Measurements from ENCODE around the gene MBNL3.

MBNL3 gene

DNA sequence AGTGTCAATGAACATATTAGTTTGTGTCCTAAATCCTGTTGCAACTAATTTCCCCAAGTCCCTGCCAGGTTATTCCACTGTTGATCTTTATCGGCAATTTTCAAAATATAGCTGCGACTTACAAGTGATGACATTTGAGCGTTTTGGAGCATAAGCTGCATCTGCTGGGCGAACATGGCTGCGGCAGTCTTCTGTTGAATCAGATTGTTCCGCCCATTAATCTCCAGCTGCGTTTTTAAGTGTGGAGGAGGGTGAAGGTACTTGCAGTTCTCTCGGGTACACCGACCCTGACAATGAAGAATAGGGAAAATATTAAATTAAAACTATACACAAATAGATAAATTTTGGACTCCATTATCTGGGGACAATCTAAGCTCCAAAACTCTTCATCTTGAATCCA lies 82.7 kb downstream of the MBNL3 start:
- TF ChIP-seq, protein P1, sequence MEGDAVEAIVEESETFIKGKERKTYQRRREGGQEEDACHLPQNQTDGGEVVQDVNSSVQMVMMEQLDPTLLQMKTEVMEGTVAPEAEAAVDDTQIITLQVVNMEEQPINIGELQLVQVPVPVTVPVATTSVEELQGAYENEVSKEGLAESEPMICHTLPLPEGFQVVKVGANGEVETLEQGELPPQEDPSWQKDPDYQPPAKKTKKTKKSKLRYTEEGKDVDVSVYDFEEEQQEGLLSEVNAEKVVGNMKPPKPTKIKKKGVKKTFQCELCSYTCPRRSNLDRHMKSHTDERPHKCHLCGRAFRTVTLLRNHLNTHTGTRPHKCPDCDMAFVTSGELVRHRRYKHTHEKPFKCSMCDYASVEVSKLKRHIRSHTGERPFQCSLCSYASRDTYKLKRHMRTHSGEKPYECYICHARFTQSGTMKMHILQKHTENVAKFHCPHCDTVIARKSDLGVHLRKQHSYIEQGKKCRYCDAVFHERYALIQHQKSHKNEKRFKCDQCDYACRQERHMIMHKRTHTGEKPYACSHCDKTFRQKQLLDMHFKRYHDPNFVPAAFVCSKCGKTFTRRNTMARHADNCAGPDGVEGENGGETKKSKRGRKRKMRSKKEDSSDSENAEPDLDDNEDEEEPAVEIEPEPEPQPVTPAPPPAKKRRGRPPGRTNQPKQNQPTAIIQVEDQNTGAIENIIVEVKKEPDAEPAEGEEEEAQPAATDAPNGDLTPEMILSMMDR (conservative IDR thresholded peaks at IDR 0.05; ENCODE audit: control insufficient read depth, insufficient read depth, low read depth, low read length) = no peak
- no peak overlapping the region for H3K4me3 ChIP-seq (ENCODE audit: control insufficient read depth, low read depth, low read length)
- DNase-seq (ENCODE audit: low read depth) = no peak

DNA sequence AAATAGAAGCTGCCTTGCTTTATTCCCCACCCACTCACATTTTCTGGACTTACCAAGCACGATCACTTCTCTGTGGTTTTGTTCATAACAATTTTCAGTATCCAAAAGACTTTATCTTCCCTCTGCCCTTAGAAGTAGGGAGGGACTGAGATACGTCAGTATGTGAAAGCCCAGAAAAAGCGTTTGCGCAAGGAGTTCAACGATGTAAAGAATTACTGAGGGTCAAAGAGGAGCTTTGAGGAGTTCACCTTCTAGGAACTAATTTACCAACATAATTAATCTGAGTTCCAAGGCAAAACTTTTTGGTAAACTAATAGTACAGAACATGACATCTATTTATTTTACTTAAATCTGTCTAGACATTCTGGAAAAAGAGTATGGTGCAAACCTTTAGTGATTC lies 84.6 kb downstream of the MBNL3 start:
- TF ChIP-seq, protein P1 (conservative IDR thresholded peaks at IDR 0.05; ENCODE audit: control insufficient read depth, insufficient read depth, low read depth, low read length) = no peak
- no peak for DNase-seq (ENCODE audit: low read depth)
- H3K4me3 ChIP-seq (ENCODE audit: control insufficient read depth, low read depth, low read length) = no peak overlapping the region

- TF ChIP-seq, protein P1 (conservative IDR thresholded peaks at IDR 0.05; ENCODE audit: control insufficient read depth, insufficient read depth, low read depth, low read length) = no peak
- DNase-seq (ENCODE audit: low read depth) = no peak
- H3K4me3 ChIP-seq (ENCODE audit: control insufficient read depth, low read depth, low read length) = no peak overlapping the region
Observed at GRCh38 chrX:132401935-132402334, 86.9 kb downstream of the MBNL3 start.

- DNase-seq (ENCODE audit: low read depth) = no peak
- no peak overlapping the region for H3K4me3 ChIP-seq (ENCODE audit: control insufficient read depth, low read depth, low read length)
- TF ChIP-seq, protein P1 (conservative IDR thresholded peaks at IDR 0.05; ENCODE audit: control insufficient read depth, insufficient read depth, low read depth, low read length) = no peak
Observed at GRCh38 chrX:132400706-132401105, 88.1 kb downstream of the MBNL3 start.

GRCh38 chrX:132395645-132396044 lies 93.2 kb downstream of the MBNL3 start:
- no peak for DNase-seq (ENCODE audit: low read depth)
- no peak overlapping the region for H3K4me3 ChIP-seq (ENCODE audit: control insufficient read depth, low read depth, low read length)
- TF ChIP-seq, protein P1 (conservative IDR thresholded peaks at IDR 0.05; ENCODE audit: control insufficient read depth, insufficient read depth, low read depth, low read length) = no peak

GRCh38 chrX:132395026-132395425 lies 93.8 kb downstream of the MBNL3 start:
- no peak for DNase-seq (ENCODE audit: low read depth)
- TF ChIP-seq, protein P1 (conservative IDR thresholded peaks at IDR 0.05; ENCODE audit: control insufficient read depth, insufficient read depth, low read depth, low read length) = no peak
- no peak overlapping the region for H3K4me3 ChIP-seq (ENCODE audit: control insufficient read depth, low read depth, low read length)

GRCh38 chrX:132394591-132394990 lies 94.2 kb downstream of the MBNL3 start:
- no peak overlapping the region for H3K4me3 ChIP-seq (ENCODE audit: control insufficient read depth, low read depth, low read length)
- TF ChIP-seq, protein P1 (conservative IDR thresholded peaks at IDR 0.05; ENCODE audit: control insufficient read depth, insufficient read depth, low read depth, low read length) = no peak
- no peak for DNase-seq (ENCODE audit: low read depth)
